B cell (primary cell): ENCODE results near the gene ATG13. TPM values are rescaled to one million over a fixed set of nuclear protein-coding genes. Genes with fewer than 3 reads are reported as not detected.

Source experiments
- ATAC-seq: fragments of 200-7000 bp; cut with Tn5 transposase; one replicate; pipeline ENCODE4 v1.10.0; 2021; ENCODE audit warnings: low read depth, mild to moderate bottlenecking, moderate number of reproducible peaks, moderate library complexity
- CTCF ChIA-PET: fragments of 350-600 bp; sonication (Branson Sonifier 250); formaldehyde crosslinking; loops from one replicate; lab custom pipeline; 2021; ENCODE audit warnings: antibody characterized with exemption, inconsistent platforms; lab: Charles Lee
- POLR2A ChIA-PET: fragments of 350-600 bp; sonication (Branson Sonifier 250); formaldehyde crosslinking; loops from one replicate; lab custom pipeline; 2021; ENCODE audit warnings: antibody characterized with exemption; lab: Charles Lee
- DNase-seq: peaks from one replicate; pipeline ENCODE4 v3.0.0; 2013
- H2AFZ ChIP-seq: 2 replicates; pipeline ENCODE4 v1.6.1; 2012; ENCODE audit warnings: mild to moderate bottlenecking, low read depth, low read length; ENCODE audit not compliant: insufficient read depth, poor library complexity, severe bottlenecking
- H3K27ac ChIP-seq, 2 donors: 1 replicate in 1 of 2; 2 replicates in 1 of 2; pipeline ENCODE4 v1.5.1; 2012 to 2013; ENCODE audit warnings: low read length in 2 of 2, mild to moderate bottlenecking in 2 of 2, moderate library complexity in 1 of 2
- H3K27me3 ChIP-seq, 4 experiments: fragments of 200-600 bp in 1 of 4; sonication (generic) in 1 of 4; replicated peaks in 1 of 4; 1 replicate in 2 of 4; 2 replicates in 2 of 4; pipeline versions ENCODE4 v1.6.1 to v1.7.0; 2013 to 2016; ENCODE audit warnings: low read length in 3 of 4, mild to moderate bottlenecking in 2 of 4, mixed read lengths in 1 of 4, moderate library complexity in 1 of 4; ENCODE audit not compliant: insufficient read depth in 4 of 4, control insufficient read depth in 3 of 4; ENCODE audit errors: control extremely low read depth in 1 of 4
- H3K36me3 ChIP-seq, 2 experiments: replicated peaks in 1 of 2; 1 replicate in 1 of 2; 2 replicates in 1 of 2; pipeline versions ENCODE4 v1.6.1 to v1.7.1; 2013; ENCODE audit warnings: low read length in 1 of 2; ENCODE audit not compliant: insufficient read depth in 2 of 2, control insufficient read depth in 1 of 2; ENCODE audit errors: control extremely low read depth in 1 of 2, extremely low read depth in 1 of 2
- H3K4me1 ChIP-seq, 2 donors: fragments of 200-600 bp in 1 of 2; sonication (generic) in 1 of 2; 1 replicate in 1 of 2; 2 replicates in 1 of 2; pipeline versions ENCODE4 v1.5.1 to v1.6.1; 2013 to 2017; ENCODE audit warnings: low read length in 2 of 2; ENCODE audit not compliant: control insufficient read depth in 2 of 2, insufficient read depth in 2 of 2
- H3K4me2 ChIP-seq: replicated peaks from 2 replicates; pipeline ENCODE3; 2012; ENCODE audit warnings: mild to moderate bottlenecking, low read depth, low read length; ENCODE audit not compliant: poor library complexity, severe bottlenecking
- H3K4me3 ChIP-seq, 5 experiments: fragments of 200-600 bp in 1 of 5; sonication (generic) in 1 of 5; 1 replicate in 3 of 5; 2 replicates in 2 of 5; pipeline versions ENCODE4 v1.5.1 to v1.7.0; 2011 to 2016; ENCODE audit warnings: low read length in 4 of 5, mild to moderate bottlenecking in 4 of 5, low read depth in 2 of 5, control low read depth in 1 of 5, moderate library complexity in 1 of 5; ENCODE audit not compliant: insufficient read depth in 1 of 5; ENCODE audit errors: control extremely low read depth in 1 of 5, extremely low read depth in 1 of 5
- H3K79me2 ChIP-seq: fragments of 200-600 bp; sonication (generic); one replicate; pipeline ENCODE4 v1.6.0; 2016; ENCODE audit warnings: low read length; ENCODE audit not compliant: control insufficient read depth, insufficient read depth
- H3K9ac ChIP-seq: fragments of 200-600 bp; sonication (generic); 2 replicates; pipeline ENCODE4 v1.6.1; 2017; ENCODE audit warnings: mild to moderate bottlenecking, low read length, moderate library complexity
- H3K9me3 ChIP-seq, 3 donors: one replicate each; pipeline versions ENCODE4 v1.6.1 to v1.7.1; 2013; ENCODE audit warnings: low read length in 2 of 3; ENCODE audit not compliant: control insufficient read depth in 2 of 3, insufficient read depth in 1 of 3; ENCODE audit errors: control extremely low read depth in 1 of 3
- H4K20me1 ChIP-seq: 2 replicates; pipeline ENCODE4 v1.6.0; 2012; ENCODE audit warnings: mild to moderate bottlenecking, low read length; ENCODE audit not compliant: insufficient read depth, control insufficient read depth, poor library complexity, severe bottlenecking
- H3K27ac Mint-ChIP-seq: one replicate; pipeline ENCODE4 v1.8.0; 2021; ENCODE audit warnings: mixed read lengths
- H3K27me3 Mint-ChIP-seq: one replicate; pipeline ENCODE4 v1.8.0; 2021; ENCODE audit warnings: mixed read lengths
- H3K4me1 Mint-ChIP-seq: one replicate; pipeline ENCODE4 v1.8.0; 2021; ENCODE audit warnings: mixed read lengths
- H3K4me3 Mint-ChIP-seq: one replicate; pipeline ENCODE4 v1.8.0; 2021; ENCODE audit warnings: mixed read lengths
- H3K9me3 Mint-ChIP-seq: one replicate; pipeline ENCODE4 v1.8.0; 2022; ENCODE audit warnings: mixed read lengths; ENCODE audit not compliant: insufficient read depth
- CTCF ChIP-seq: fragments of 200-600 bp; IDR thresholded peaks from one replicate; pipeline ENCODE4 v1.8.0; 2022; ENCODE audit warnings: antibody characterized with exemption, mild to moderate bottlenecking
- EZH2 ChIP-seq: IDR thresholded peaks from 2 replicates; pipeline ENCODE4 v1.6.1; 2012; ENCODE audit warnings: borderline replicate concordance, low read depth, mild to moderate bottlenecking, moderate library complexity, low read length; ENCODE audit not compliant: insufficient read depth, poor library complexity, severe bottlenecking
- WGBS: methylation state at CpG from one replicate; pipeline ENCODE4 v1.1.5; 2013; ENCODE audit warnings: missing lambda C conversion rate; ENCODE audit not compliant: insufficient coverage; 5-methylcytosine and 5-hydroxymethylcytosine counted together
- intact Hi-C: fragments of 100-400 bp; cut with micrococcal nuclease; formaldehyde crosslinking; loops from one replicate; pipeline ENCODE4 v1.10.0; 2022
- polyA plus RNA-seq: library from polyadenylated mRNA; depleted of rRNA; stranded (reverse); fragments of >200 nt; gene quantifications from 2 replicates; pipeline ENCODE4 v1.2.3, GENCODE V29; 2012
- total RNA-seq, 2 donors: library from RNA; stranded (reverse); fragments of 120-200 nt in 1 of 2; gene quantifications; 1 replicate in 1 of 2; 2 replicates in 1 of 2; pipeline versions ENCODE4 v1.2.3 to v1.2.4, GENCODE V29; 2013 to 2022

ATG13 gene
- total and polyA plus RNA-seq, 2 donors (not counting 1 experiment from before 2014, with no cell fraction given) = 48.5 to 88.8 TPM

DNA sequence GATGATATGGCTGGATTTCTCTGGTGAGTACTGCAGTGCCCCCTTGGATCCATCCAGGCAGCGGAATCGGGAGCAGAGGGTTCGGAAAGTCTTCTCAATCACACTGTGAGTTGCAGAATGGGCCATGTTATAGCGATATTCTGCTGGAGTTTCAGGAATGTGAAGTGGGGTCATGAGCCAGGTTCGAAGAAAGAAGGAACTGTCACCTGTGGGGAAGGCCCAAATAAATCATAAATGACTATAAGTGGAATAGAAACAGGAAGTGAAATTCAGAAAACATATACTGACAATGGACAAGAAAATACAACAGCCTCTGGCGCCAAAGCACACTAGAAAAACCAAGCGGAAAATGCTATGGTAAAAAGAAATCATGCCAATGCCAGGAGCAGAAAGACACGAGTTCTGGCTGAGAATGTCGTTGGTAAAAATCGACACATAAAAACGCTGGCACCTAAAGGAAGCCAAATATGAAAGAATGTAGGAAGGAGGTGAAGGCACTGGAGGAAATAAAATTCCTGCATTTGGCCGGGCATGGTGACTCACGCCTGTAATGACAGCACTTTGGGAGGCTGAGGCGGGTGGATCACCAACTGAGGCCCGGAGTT, 13.5 kb upstream of the ATG13 start:
- Mint-ChIP-seq H3K4me1 (peaks cover 9% of the 10 kb centered on the region), H3K4me3 (no peak overlapping the region), H3K27ac (no peak overlapping the region), H3K27me3 (no peaks in the 10 kb centered on the region), H3K9me3 (peaks cover 4% of the 10 kb centered on the region)
- Histone ChIP-seq H3K4me1 (peaks cover 9% of the 10 kb centered on the region in 2 donors), H3K9ac (no peak overlapping the region), H3K4me3 (no peak overlapping the region), H3K36me3 (no peaks in the 10 kb centered on the region), H3K9me3 (peaks cover 0 to 9% (median 8%) of the 10 kb centered on the region in 3 donors), H4K20me1 (no peaks in the 10 kb centered on the region), H3K4me2 (peak overlapping the region; percentile 35), H3K79me2 (no peaks in the 10 kb centered on the region), H3K27me3 (no peaks in the 10 kb centered on the region), H3K27ac (peak overlapping the region; percentile 12 to 55), H2AFZ (no peak overlapping the region)
- POLR2A ChIA-PET = interaction anchor here (0.6 kb wide), 1 partner anchor 264 kb away, joined by 7 read pairs; no protein-coding TSS in a partner anchor
- CTCF ChIA-PET = interaction anchor here (0.6 kb wide), 1 partner anchor 9 kb away, joined by 6 read pairs; no protein-coding TSS in a partner anchor
- TF ChIP-seq EZH2 = no peak
- TF ChIP-seq CTCF = no peak
- ATAC-seq = no peak
- peak; percentile 18 for DNase-seq
- intact Hi-C loops = no loop called here
- 93% methylated on average over 11 of the region's 15 CpGs for WGBS

DNA sequence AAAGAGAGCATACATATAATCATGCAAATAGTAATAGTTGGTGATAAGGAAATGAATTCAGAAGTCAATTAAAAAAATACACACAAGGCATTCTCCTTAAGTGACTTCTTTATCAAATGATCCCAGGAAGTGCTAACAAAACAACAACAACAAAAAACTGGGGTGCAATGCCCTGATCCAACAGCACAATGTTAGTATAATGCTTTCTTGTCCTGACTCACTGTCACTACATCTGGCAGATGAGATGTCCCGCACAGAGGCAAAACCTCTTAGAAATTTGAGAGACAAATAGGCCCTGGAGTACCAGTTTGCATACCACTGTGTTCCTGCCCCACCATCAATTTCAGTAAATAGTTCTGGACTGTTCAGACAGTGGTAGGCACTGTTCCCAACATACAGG, 12.6 kb upstream of the ATG13 start:
- Histone ChIP-seq H3K9ac (no peak overlapping the region), H3K27me3 (no peaks in the 10 kb centered on the region), H3K9me3 (peaks cover 0 to 9% (median 8%) of the 10 kb centered on the region in 3 donors), H3K79me2 (no peaks in the 10 kb centered on the region), H2AFZ (no peak overlapping the region), H3K27ac (no peak overlapping the region), H3K4me3 (no peak overlapping the region), H4K20me1 (no peaks in the 10 kb centered on the region), H3K36me3 (no peaks in the 10 kb centered on the region), H3K4me2 (no peak overlapping the region), H3K4me1 (peaks cover 9% of the 10 kb centered on the region in 2 donors)
- H3K9me3 Mint-ChIP-seq = peaks cover 4% of the 10 kb centered on the region
- ChIA-PET CTCF (interaction anchor here (0.9 kb wide), 1 partner anchor 14 kb away, joined by 3 read pairs; no protein-coding TSS in a partner anchor), POLR2A (no interaction called here)
- whole genome bisulfite sequencing = 89% methylated on average over 1 of the region's 1 CpG
- peaks cover 9% of the 10 kb centered on the region for H3K4me1 Mint-ChIP-seq
- ATAC-seq (no peak), DNase-seq (no peak)
- intact Hi-C loops = no loop called here
- H3K4me3 Mint-ChIP-seq = no peak overlapping the region
- no peaks in the 10 kb centered on the region for H3K27me3 Mint-ChIP-seq
- no peak for TF ChIP-seq EZH2
- no peak for TF ChIP-seq CTCF
- no peak overlapping the region for H3K27ac Mint-ChIP-seq
